GM23338 (cell line): ENCODE results near the gene GIPC2. TPM values are rescaled to one million over a fixed set of nuclear protein-coding genes. Genes with fewer than 3 reads are reported as not detected.

Experiments
- ATAC-seq: fragments of 200-7000 bp; cut with Tn5 transposase; 3 replicates; pipeline ENCODE4 v1.9.1; 2020
- DNase-seq: peaks from one replicate; pipeline ENCODE4 v3.0.0-alpha.2; 2015; ENCODE audit warnings: low spot score
- H2AFZ ChIP-seq: fragments of 200-600 bp; sonication (generic); 2 replicates; pipeline ENCODE4 v1.8.0; 2016; ENCODE audit warnings: antibody characterized with exemption, mild to moderate bottlenecking, moderate library complexity
- H3F3A ChIP-seq: fragments of 200-600 bp; sonication (generic); replicated peaks from 2 replicates; pipeline ENCODE4 v1.8.0; 2017; ENCODE audit warnings: antibody characterized with exemption, mixed run types, low read depth
- H3K27ac ChIP-seq: fragments of 200-600 bp; sonication (generic); 2 replicates; pipeline ENCODE4 v1.6.1; 2016; ENCODE audit warnings: low read depth
- H3K27me3 ChIP-seq: fragments of 200-600 bp; sonication (generic); 2 replicates; pipeline ENCODE4 v1.8.0; 2016; ENCODE audit warnings: mild to moderate bottlenecking, mixed run types, moderate library complexity; ENCODE audit not compliant: insufficient read depth
- H3K36me3 ChIP-seq: fragments of 200-600 bp; sonication (generic); 2 replicates; pipeline ENCODE4 v1.8.0; 2016; ENCODE audit warnings: mild to moderate bottlenecking; ENCODE audit not compliant: insufficient read depth
- H3K4me1 ChIP-seq: fragments of 200-600 bp; sonication (generic); 2 replicates; pipeline ENCODE4 v1.8.0; 2016; ENCODE audit warnings: mild to moderate bottlenecking, moderate library complexity; ENCODE audit not compliant: insufficient read depth
- H3K4me2 ChIP-seq: fragments of 200-600 bp; sonication (generic); 2 replicates; pipeline ENCODE4 v1.7.1; 2017; ENCODE audit warnings: mixed run types
- H3K4me3 ChIP-seq: fragments of 200-600 bp; sonication (generic); 2 replicates; pipeline ENCODE4 v1.6.1; 2016; ENCODE audit warnings: mixed run types
- H3K79me2 ChIP-seq: fragments of 200-600 bp; sonication (generic); replicated peaks from 2 replicates; pipeline ENCODE4 v1.8.0; 2017; ENCODE audit warnings: mild to moderate bottlenecking; ENCODE audit not compliant: insufficient read depth
- H3K9me2 ChIP-seq: fragments of 200-600 bp; sonication (generic); 2 replicates; pipeline ENCODE4 v1.8.0; 2017; ENCODE audit not compliant: insufficient read depth
- H4K20me1 ChIP-seq: fragments of 200-600 bp; sonication (generic); replicated peaks from 2 replicates; pipeline ENCODE4 v1.8.0; 2017; ENCODE audit warnings: mild to moderate bottlenecking; ENCODE audit not compliant: insufficient read depth
- H3K27ac Mint-ChIP-seq: 2 replicates; pipeline ENCODE4 v1.8.0; 2020; ENCODE audit warnings: inconsistent platforms, mild to moderate bottlenecking, moderate library complexity, mixed read lengths
- H3K27me3 Mint-ChIP-seq: 3 replicates; pipeline ENCODE4 v1.8.0; 2022; ENCODE audit warnings: low read depth, mild to moderate bottlenecking, moderate library complexity, mixed read lengths, inconsistent platforms; ENCODE audit not compliant: insufficient read depth, poor library complexity
- H3K36me3 Mint-ChIP-seq: 3 replicates; pipeline ENCODE4 v1.8.0; 2021; ENCODE audit warnings: low read depth, mild to moderate bottlenecking, inconsistent platforms, moderate library complexity, mixed read lengths
- H3K4me1 Mint-ChIP-seq: 3 replicates; pipeline ENCODE4 v1.8.0; 2020; ENCODE audit warnings: mild to moderate bottlenecking, inconsistent platforms, mixed read lengths
- H3K4me3 Mint-ChIP-seq: 3 replicates; pipeline ENCODE4 v1.8.0; 2021; ENCODE audit warnings: moderate library complexity, mild to moderate bottlenecking, inconsistent platforms, mixed read lengths
- H3K9me3 Mint-ChIP-seq: 3 replicates; pipeline ENCODE4 v1.8.0; 2020; ENCODE audit warnings: moderate library complexity, mild to moderate bottlenecking, inconsistent platforms, mixed read lengths
- EZH2phosphoT487 ChIP-seq: fragments of 200-600 bp; sonication (generic); IDR thresholded peaks from one replicate; pipeline ENCODE4 v1.8.1; 2018; ENCODE audit warnings: antibody characterized with exemption; ENCODE audit not compliant: unreplicated experiment
- NANOG ChIP-seq: IDR thresholded peaks from 2 replicates; pipeline ENCODE4 v1.6.1; 2016; ENCODE audit warnings: antibody characterized with exemption, borderline replicate concordance
- STAT1 ChIP-seq: IDR thresholded peaks from one replicate; pipeline ENCODE4 v1.6.1; 2016; ENCODE audit warnings: antibody characterized with exemption; ENCODE audit not compliant: unreplicated experiment
- ZNF114 ChIP-seq: fragments of 250-450 bp; sonication (Bioruptor Pico); IDR thresholded peaks from 2 replicates; pipeline ENCODE4 v1.5.0; 2020; ENCODE audit warnings: mild to moderate bottlenecking, moderate library complexity
- ZNF331 ChIP-seq: fragments of 250-450 bp; sonication (Bioruptor Pico); IDR thresholded peaks from 2 replicates; pipeline ENCODE4 v1.5.0; 2020; ENCODE audit warnings: low read depth, mild to moderate bottlenecking, moderate library complexity
- polyA plus RNA-seq: library from polyadenylated mRNA; unstranded; fragments of >200 nt; fragmentation: Nextera tagmentation; extraction: Ambion mirVana; gene quantifications from 2 replicates; pipeline ENCODE4 v1.2.1, GENCODE V29; 2016
- total RNA-seq: library from RNA; depleted of rRNA; stranded (reverse); fragments of >200 nt; shearing (Covaris generic); gene quantifications from 2 replicates; pipeline ENCODE4 v1.2.3, GENCODE V29; 2014
- TF ChIP-seq, protein P1 (sequence below): IDR thresholded peaks from one replicate; pipeline ENCODE4 v1.6.1; 2018; ENCODE audit warnings: antibody characterized with exemption; ENCODE audit not compliant: unreplicated experiment
- TF ChIP-seq, protein P2 (sequence below): fragments of 250-450 bp; sonication (Bioruptor Pico); IDR thresholded peaks from 2 replicates; pipeline ENCODE4 v1.5.0; 2020; ENCODE audit warnings: mild to moderate bottlenecking, moderate library complexity
- TF ChIP-seq, protein P3 (sequence below), 2 experiments: fragments of 200-600 bp in 1 of 2; sonication (generic) in 1 of 2; conservative IDR thresholded peaks; 2 replicates each; pipeline versions ENCODE4 v1.5.1 to v1.6.1; 2016 to 2017; ENCODE audit warnings: antibody characterized with exemption in 2 of 2, low read depth in 2 of 2, mild to moderate bottlenecking in 2 of 2, moderate library complexity in 1 of 2

Gene GIPC2
- total and polyA plus RNA-seq, 2 experiments from 2014 or later, result 1.2 to 1.5 TPM

DNA sequence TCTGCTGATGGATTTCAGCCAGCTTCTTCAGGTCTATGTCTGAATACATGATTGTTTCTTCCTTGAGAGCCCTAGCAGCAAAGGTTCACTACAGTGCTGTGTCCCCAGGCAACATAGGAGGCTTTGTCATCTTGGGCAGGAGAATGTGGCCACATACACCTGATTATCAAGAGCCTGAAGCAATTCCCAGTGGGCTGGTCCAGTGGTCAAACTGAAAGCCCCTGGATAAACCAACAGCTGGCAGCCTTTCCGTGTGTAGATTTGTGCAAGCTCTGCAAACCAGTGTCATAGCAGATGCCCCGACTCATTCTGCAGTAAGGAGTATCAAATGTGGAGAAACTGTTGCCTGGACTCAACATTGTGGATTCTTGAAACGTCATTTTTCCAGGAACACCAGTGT is 2.3 kb upstream of the GIPC2 start (continued):
- TF ChIP-seq, protein P1, sequence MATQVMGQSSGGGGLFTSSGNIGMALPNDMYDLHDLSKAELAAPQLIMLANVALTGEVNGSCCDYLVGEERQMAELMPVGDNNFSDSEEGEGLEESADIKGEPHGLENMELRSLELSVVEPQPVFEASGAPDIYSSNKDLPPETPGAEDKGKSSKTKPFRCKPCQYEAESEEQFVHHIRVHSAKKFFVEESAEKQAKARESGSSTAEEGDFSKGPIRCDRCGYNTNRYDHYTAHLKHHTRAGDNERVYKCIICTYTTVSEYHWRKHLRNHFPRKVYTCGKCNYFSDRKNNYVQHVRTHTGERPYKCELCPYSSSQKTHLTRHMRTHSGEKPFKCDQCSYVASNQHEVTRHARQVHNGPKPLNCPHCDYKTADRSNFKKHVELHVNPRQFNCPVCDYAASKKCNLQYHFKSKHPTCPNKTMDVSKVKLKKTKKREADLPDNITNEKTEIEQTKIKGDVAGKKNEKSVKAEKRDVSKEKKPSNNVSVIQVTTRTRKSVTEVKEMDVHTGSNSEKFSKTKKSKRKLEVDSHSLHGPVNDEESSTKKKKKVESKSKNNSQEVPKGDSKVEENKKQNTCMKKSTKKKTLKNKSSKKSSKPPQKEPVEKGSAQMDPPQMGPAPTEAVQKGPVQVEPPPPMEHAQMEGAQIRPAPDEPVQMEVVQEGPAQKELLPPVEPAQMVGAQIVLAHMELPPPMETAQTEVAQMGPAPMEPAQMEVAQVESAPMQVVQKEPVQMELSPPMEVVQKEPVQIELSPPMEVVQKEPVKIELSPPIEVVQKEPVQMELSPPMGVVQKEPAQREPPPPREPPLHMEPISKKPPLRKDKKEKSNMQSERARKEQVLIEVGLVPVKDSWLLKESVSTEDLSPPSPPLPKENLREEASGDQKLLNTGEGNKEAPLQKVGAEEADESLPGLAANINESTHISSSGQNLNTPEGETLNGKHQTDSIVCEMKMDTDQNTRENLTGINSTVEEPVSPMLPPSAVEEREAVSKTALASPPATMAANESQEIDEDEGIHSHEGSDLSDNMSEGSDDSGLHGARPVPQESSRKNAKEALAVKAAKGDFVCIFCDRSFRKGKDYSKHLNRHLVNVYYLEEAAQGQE, result no peak

DNA sequence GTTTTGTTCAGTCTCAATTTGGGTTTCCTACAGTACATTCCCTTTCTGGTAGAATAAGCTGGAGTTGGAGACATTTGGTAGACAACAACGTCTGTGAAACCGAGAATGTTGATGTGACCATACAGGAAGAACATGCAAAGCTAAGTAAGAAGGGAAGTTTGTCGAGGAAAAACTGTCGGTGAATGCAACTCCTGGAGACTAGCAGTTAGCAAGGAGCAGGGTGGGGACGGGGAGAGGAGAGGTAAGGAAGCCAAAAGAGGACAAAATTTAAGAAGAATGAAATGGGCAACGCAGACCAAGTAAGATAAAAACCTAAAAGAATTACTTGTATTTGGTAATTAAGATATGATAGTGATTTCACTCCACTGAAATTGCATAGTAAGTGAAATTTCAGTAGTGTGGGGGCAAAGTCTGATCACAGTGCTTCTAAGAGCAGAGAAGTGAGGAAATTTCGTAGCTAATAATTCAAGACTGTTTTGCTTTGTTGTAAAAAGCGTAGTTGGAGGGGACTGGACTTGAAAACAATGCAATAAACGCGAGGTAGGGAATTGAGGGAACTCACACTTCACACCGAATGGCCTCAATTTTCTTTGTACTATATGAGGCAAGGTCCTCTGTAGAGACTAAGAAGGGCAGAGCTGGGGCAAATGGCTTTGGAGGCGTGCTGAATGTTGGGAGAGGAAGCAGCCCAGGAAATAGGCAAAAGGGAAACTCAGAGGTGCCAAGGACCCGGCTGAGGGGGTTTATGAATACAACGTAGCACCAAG is 787 bp upstream of the GIPC2 start:
- no peaks in the 10 kb centered on the region for H3K79me2 ChIP-seq
- H3K27ac ChIP-seq, result no peak overlapping the region
- DNase-seq (peak; percentile 50), ATAC-seq (peak; percentile 20)
- H3K36me3 Mint-ChIP-seq, result no peaks in the 10 kb centered on the region
- H3K27me3 Mint-ChIP-seq, result peaks cover 23% of the 10 kb centered on the region
- H3K27me3 ChIP-seq, result peaks cover 42% of the 10 kb centered on the region
- peak overlapping the region; percentile 74 for H3K4me3 ChIP-seq
- H2AFZ ChIP-seq, result peak overlapping the region; percentile 99
- no peaks in the 10 kb centered on the region for H3K9me2 ChIP-seq
- 0 out of 2 replicates have a peak, but pooled peaks cover 4% of the 10 kb centered on the region for H3F3A ChIP-seq
- no peak overlapping the region for H3K27ac Mint-ChIP-seq
- H3K4me1 Mint-ChIP-seq, result peaks cover 25% of the 10 kb centered on the region
- H3K9me3 Mint-ChIP-seq, result no peaks in the 10 kb centered on the region
- peaks cover 22% of the 10 kb centered on the region for H3K4me1 ChIP-seq
- no peaks in the 10 kb centered on the region for H4K20me1 ChIP-seq
- peak overlapping the region; percentile 91 for H3K4me3 Mint-ChIP-seq
- peak overlapping the region; percentile 94 for H3K4me2 ChIP-seq
- H3K36me3 ChIP-seq, result no peaks in the 10 kb centered on the region
- TF ChIP-seq ZNF331 (CRISPR knock-in tag) (no peak), NANOG (no peak), ZNF114 (CRISPR knock-in tag) (no peak), EZH2phosphoT487 (no peak), STAT1 (no peak)
- TF ChIP-seq, protein P2, sequence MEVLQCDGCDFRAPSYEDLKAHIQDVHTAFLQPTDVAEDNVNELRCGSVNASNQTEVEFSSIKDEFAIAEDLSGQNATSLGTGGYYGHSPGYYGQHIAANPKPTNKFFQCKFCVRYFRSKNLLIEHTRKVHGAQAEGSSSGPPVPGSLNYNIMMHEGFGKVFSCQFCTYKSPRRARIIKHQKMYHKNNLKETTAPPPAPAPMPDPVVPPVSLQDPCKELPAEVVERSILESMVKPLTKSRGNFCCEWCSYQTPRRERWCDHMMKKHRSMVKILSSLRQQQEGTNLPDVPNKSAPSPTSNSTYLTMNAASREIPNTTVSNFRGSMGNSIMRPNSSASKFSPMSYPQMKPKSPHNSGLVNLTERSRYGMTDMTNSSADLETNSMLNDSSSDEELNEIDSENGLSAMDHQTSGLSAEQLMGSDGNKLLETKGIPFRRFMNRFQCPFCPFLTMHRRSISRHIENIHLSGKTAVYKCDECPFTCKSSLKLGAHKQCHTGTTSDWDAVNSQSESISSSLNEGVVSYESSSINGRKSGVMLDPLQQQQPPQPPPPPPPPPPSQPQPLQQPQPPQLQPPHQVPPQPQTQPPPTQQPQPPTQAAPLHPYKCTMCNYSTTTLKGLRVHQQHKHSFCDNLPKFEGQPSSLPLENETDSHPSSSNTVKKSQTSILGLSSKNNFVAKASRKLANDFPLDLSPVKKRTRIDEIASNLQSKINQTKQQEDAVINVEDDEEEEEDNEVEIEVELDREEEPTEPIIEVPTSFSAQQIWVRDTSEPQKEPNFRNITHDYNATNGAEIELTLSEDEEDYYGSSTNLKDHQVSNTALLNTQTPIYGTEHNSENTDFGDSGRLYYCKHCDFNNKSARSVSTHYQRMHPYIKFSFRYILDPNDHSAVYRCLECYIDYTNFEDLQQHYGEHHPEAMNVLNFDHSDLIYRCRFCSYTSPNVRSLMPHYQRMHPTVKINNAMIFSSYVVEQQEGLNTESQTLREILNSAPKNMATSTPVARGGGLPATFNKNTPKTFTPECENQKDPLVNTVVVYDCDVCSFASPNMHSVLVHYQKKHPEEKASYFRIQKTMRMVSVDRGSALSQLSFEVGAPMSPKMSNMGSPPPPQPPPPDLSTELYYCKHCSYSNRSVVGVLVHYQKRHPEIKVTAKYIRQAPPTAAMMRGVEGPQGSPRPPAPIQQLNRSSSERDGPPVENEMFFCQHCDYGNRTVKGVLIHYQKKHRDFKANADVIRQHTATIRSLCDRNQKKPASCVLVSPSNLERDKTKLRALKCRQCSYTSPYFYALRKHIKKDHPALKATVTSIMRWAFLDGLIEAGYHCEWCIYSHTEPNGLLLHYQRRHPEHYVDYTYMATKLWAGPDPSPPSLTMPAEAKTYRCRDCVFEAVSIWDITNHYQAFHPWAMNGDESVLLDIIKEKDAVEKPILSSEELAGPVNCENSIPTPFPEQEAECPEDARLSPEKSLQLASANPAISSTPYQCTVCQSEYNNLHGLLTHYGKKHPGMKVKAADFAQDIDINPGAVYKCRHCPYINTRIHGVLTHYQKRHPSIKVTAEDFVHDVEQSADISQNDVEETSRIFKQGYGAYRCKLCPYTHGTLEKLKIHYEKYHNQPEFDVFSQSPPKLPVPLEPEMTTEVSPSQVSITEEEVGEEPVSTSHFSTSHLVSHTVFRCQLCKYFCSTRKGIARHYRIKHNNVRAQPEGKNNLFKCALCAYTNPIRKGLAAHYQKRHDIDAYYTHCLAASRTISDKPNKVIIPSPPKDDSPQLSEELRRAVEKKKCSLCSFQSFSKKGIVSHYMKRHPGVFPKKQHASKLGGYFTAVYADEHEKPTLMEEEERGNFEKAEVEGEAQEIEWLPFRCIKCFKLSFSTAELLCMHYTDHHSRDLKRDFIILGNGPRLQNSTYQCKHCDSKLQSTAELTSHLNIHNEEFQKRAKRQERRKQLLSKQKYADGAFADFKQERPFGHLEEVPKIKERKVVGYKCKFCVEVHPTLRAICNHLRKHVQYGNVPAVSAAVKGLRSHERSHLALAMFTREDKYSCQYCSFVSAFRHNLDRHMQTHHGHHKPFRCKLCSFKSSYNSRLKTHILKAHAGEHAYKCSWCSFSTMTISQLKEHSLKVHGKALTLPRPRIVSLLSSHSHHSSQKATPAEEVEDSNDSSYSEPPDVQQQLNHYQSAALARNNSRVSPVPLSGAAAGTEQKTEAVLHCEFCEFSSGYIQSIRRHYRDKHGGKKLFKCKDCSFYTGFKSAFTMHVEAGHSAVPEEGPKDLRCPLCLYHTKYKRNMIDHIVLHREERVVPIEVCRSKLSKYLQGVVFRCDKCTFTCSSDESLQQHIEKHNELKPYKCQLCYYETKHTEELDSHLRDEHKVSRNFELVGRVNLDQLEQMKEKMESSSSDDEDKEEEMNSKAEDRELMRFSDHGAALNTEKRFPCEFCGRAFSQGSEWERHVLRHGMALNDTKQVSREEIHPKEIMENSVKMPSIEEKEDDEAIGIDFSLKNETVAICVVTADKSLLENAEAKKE, result no peak
- TF ChIP-seq, protein P3, sequence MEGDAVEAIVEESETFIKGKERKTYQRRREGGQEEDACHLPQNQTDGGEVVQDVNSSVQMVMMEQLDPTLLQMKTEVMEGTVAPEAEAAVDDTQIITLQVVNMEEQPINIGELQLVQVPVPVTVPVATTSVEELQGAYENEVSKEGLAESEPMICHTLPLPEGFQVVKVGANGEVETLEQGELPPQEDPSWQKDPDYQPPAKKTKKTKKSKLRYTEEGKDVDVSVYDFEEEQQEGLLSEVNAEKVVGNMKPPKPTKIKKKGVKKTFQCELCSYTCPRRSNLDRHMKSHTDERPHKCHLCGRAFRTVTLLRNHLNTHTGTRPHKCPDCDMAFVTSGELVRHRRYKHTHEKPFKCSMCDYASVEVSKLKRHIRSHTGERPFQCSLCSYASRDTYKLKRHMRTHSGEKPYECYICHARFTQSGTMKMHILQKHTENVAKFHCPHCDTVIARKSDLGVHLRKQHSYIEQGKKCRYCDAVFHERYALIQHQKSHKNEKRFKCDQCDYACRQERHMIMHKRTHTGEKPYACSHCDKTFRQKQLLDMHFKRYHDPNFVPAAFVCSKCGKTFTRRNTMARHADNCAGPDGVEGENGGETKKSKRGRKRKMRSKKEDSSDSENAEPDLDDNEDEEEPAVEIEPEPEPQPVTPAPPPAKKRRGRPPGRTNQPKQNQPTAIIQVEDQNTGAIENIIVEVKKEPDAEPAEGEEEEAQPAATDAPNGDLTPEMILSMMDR (conservative IDR thresholded peaks at IDR 0.05; ENCODE audit: low read depth in 2 of 2), result no peak
- TF ChIP-seq, protein P1, result no peak
